SK-N-SH (cell line): Measurements from ENCODE around the gene MYO19.

Experiments used
- FOSL2 ChIP-seq: IDR thresholded peaks from 2 replicates; pipeline ENCODE4 v1.4.0; 2012; ENCODE audit warnings: low read depth, mild to moderate bottlenecking, moderate library complexity, borderline replicate concordance
- RCOR1 ChIP-seq: fragments of 150-350 bp; IDR thresholded peaks from 2 replicates; pipeline ENCODE4 v1.6.1; 2017; ENCODE audit warnings: antibody characterized with exemption, low read length

DNA sequence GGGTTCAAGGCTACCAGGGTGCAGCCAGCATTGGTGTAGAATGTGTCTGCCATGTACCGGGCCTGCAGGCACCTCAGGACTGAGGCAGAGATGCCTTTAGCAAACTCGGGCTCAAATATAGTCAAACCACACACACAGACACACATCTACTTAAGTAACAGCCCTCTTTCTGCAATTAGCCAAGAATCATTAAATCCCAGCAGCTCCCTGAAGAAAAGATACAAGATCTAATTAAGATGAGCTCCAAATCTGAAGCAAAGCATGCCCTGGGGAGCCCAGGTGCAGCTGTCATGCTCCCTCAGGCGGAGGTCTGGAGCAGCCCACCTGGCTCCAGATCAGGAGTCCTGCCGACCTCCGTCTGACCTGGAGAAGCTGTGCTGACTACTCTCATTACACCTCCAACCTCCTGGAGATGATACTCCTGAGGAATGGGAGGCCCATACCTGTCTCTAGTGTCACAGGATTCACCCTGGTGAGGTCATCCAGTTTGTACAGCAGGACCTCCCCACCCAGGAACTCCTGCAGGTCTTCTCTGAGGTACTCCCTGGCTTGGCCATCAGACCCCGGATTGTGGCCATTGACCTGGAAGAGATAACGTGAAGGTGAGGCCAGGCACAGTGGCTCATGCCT is 6.9 kb downstream of the MYO19 start:
- TF ChIP-seq RCOR1 (no peak), FOSL2 (no peak)
